Measurements from ENCODE around the gene ARIH2. TPM values are rescaled to one million over a fixed set of nuclear protein-coding genes. Genes with fewer than 3 reads are reported as not detected.

ARIH2 gene
- total RNA-seq, 1 donor from 2014 or later: 112 TPM

- CTCF ChIA-PET: no interaction called here
- POLR2A ChIA-PET: interaction anchor here (0.7 kb wide), 1 partner anchor 20 kb away, joined by 3 read pairs; no protein-coding TSS in a partner anchor
- H3K36me3 Mint-ChIP-seq (ENCODE audit: low read depth): peaks cover 4% of the 10 kb centered on the region
- no peak overlapping the region for H3K4me3 Mint-ChIP-seq
- no peaks in the 10 kb centered on the region for H3K9me3 Mint-ChIP-seq
- H3K27me3 Mint-ChIP-seq: no peaks in the 10 kb centered on the region
- ATAC-seq (ENCODE audit: low read depth) (no peak), DNase-seq (no peak)
- no peaks in the 10 kb centered on the region for H3K4me1 Mint-ChIP-seq
- intact Hi-C loops (cut with micrococcal nuclease): no loop called here
- no peak for TF ChIP-seq CTCF (IDR thresholded peaks at IDR 0.05)
- H3K27ac Mint-ChIP-seq: no peak overlapping the region
Observed at GRCh38 chr3:49001155-49001554, 82.5 kb downstream of the ARIH2 start.

GRCh38 chr3:49004352-49005302 is 86.0 kb downstream of the ARIH2 start:
- Mint-ChIP-seq H3K4me3 (no peak overlapping the region), H3K36me3 (ENCODE audit: low read depth) (peaks cover 12% of the 10 kb centered on the region), H3K9me3 (no peaks in the 10 kb centered on the region), H3K27me3 (no peaks in the 10 kb centered on the region), H3K27ac (no peak overlapping the region), H3K4me1 (peaks cover 21% of the 10 kb centered on the region)
- ChIA-PET POLR2A (interaction anchor here (0.9 to 9.9 kb wide), 3 partner anchors 13 to 89 kb away, joined by 4 to 372 read pairs (median 58); partner anchors contain the start of genes DALRD3, IMPDH2, NDUFAF3 and P4HTM), CTCF (interaction anchor here (0.5 to 2.0 kb wide), 5 partner anchors 12 to 115 kb away, joined by 3 to 5 read pairs (median 3); partner anchors contain the start of genes NDUFAF3 and P4HTM)
- intact Hi-C loops (cut with micrococcal nuclease): loop anchor here (5.0 kb wide), 3 partner anchors 338 to 668 kb away; partner anchors contain the start of genes APEH, PFKFB4 and USP4
- no peak for TF ChIP-seq CTCF (IDR thresholded peaks at IDR 0.05)
- no peak for DNase-seq
- no peak for ATAC-seq (ENCODE audit: low read depth)

- Mint-ChIP-seq H3K27ac (no peak overlapping the region), H3K9me3 (no peaks in the 10 kb centered on the region), H3K27me3 (no peaks in the 10 kb centered on the region), H3K36me3 (ENCODE audit: low read depth) (peaks cover 12% of the 10 kb centered on the region), H3K4me3 (no peak overlapping the region), H3K4me1 (peaks cover 21% of the 10 kb centered on the region)
- ChIA-PET CTCF (interaction anchor here (0.5 to 2.0 kb wide), 5 partner anchors 11 to 116 kb away, joined by 3 to 5 read pairs (median 3); partner anchors contain the start of genes NDUFAF3 and P4HTM), POLR2A (interaction anchor here (0.9 to 9.9 kb wide), 3 partner anchors 14 to 88 kb away, joined by 4 to 372 read pairs (median 58); partner anchors contain the start of genes DALRD3, IMPDH2, NDUFAF3 and P4HTM)
- intact Hi-C loops (cut with micrococcal nuclease): loop anchor here (5.0 kb wide), 3 partner anchors 337 to 667 kb away; partner anchors contain the start of genes APEH, PFKFB4 and USP4
- DNase-seq: no peak
- no peak for TF ChIP-seq CTCF (IDR thresholded peaks at IDR 0.05)
- no peak for ATAC-seq (ENCODE audit: low read depth)
Observed at GRCh38 chr3:49005303-49005680, 86.7 kb downstream of the ARIH2 start.

- Mint-ChIP-seq H3K9me3 (no peaks in the 10 kb centered on the region), H3K4me1 (peaks cover 21% of the 10 kb centered on the region), H3K36me3 (ENCODE audit: low read depth) (peaks cover 13% of the 10 kb centered on the region), H3K27ac (no peak overlapping the region), H3K27me3 (no peaks in the 10 kb centered on the region), H3K4me3 (peak overlapping the region; percentile 100)
- POLR2A ChIA-PET: interaction anchor here (0.5 to 9.9 kb wide), 6 partner anchors 15 to 150 kb away, joined by 4 to 372 read pairs (median 25); partner anchors contain the start of genes ARIH2, DALRD3, IMPDH2 and NDUFAF3
- ATAC-seq (ENCODE audit: low read depth) (no peak), DNase-seq (no peak)
- no peak for TF ChIP-seq CTCF (IDR thresholded peaks at IDR 0.05)
- CTCF ChIA-PET: interaction anchor here (2.0 to 2.5 kb wide), 3 partner anchors 14 to 17 kb away, joined by 5 to 30 read pairs (median 11); partner anchors contain the start of genes NDUFAF3 and P4HTM
- intact Hi-C loops (cut with micrococcal nuclease): loop anchor here (5.0 kb wide), 3 partner anchors 336 to 666 kb away; partner anchors contain the start of genes APEH, PFKFB4 and USP4
Observed at GRCh38 chr3:49005998-49006397, 87.4 kb downstream of the ARIH2 start.

Data from activated B cell treated with CpG ODN at 0.5 μM for 24 hours (primary cell).